HEK293 (cell line): Measurements from ENCODE around the gene RIOK1.

Source experiments
- CTCF ChIP-seq: fragments of 450-650 bp; formaldehyde crosslinking; IDR thresholded peaks from 2 replicates; pipeline ENCODE4 v1.5.1; 2016; ENCODE audit warnings: missing biosample characterization, missing genetic modification characterization
- HOXA7 ChIP-seq: sonication (generic); formaldehyde crosslinking; IDR thresholded peaks from 2 replicates; pipeline ENCODE4 v1.8.1; 2022; ENCODE audit warnings: missing genetic modification reagents, borderline replicate concordance
- SP2 ChIP-seq: fragments of 450-650 bp; formaldehyde crosslinking; IDR thresholded peaks from 2 replicates; pipeline ENCODE4 v1.5.1; 2016; ENCODE audit warnings: missing biosample characterization, missing genetic modification characterization
- ZBTB21 ChIP-seq: fragments of 450-650 bp; formaldehyde crosslinking; IDR thresholded peaks from 2 replicates; pipeline ENCODE4 v1.5.1; 2017; ENCODE audit warnings: missing biosample characterization, missing genetic modification characterization
- ZBTB44 ChIP-seq: fragments of 450-650 bp; IDR thresholded peaks from 2 replicates; pipeline ENCODE4 v1.5.1; 2018; ENCODE audit warnings: missing biosample characterization, mild to moderate bottlenecking, missing genetic modification characterization
- ZNF114 ChIP-seq: fragments of 450-650 bp; formaldehyde crosslinking; IDR thresholded peaks from 2 replicates; pipeline ENCODE4 v1.5.0; 2017; ENCODE audit warnings: missing biosample characterization, missing genetic modification characterization
- ZNF311 ChIP-seq: fragments of 450-650 bp; formaldehyde crosslinking; IDR thresholded peaks from 2 replicates; pipeline ENCODE4 v1.5.1; 2017; ENCODE audit warnings: missing biosample characterization, missing genetic modification characterization, borderline replicate concordance
- ZNF37A ChIP-seq: fragments of 450-650 bp; IDR thresholded peaks from 2 replicates; pipeline ENCODE4 v1.5.1; 2018; ENCODE audit warnings: missing biosample characterization, missing genetic modification characterization
- ZNF423 ChIP-seq: fragments of 450-650 bp; formaldehyde crosslinking; IDR thresholded peaks from 2 replicates; pipeline ENCODE4 v1.5.1; 2016; ENCODE audit warnings: missing biosample characterization, missing genetic modification characterization
- ZNF580 ChIP-seq: fragments of 450-650 bp; formaldehyde crosslinking; IDR thresholded peaks from 2 replicates; pipeline ENCODE4 v1.5.1; 2016; ENCODE audit warnings: missing biosample characterization, missing genetic modification characterization
- ZNF654 ChIP-seq: fragments of 450-650 bp; formaldehyde crosslinking; IDR thresholded peaks from 2 replicates; pipeline ENCODE4 v1.5.1; 2016; ENCODE audit warnings: low read depth, missing biosample characterization, missing genetic modification characterization
- ZNF670 ChIP-seq: fragments of 450-650 bp; formaldehyde crosslinking; IDR thresholded peaks from 2 replicates; pipeline ENCODE4 v1.5.1; 2016; ENCODE audit warnings: missing biosample characterization, missing genetic modification characterization, low read depth

DNA sequence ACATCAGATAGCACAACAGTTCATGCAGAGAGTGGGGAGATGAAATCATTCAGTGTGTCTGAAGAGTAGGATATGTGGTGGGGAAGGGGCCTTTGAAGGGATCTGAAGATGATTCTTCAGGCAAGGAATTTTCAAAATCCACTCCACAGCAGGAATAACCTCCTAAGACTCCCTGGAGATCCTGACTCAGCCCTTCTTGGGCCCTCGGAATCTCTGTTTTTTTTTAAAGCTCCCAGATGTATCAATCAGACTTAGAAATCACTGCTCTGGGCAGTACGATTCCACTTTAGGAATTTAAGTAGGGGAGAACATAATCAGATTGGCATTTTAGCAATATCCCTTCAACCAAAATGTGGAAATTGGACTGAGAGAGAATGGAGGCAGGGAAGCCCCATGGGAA is 55.5 kb downstream of the RIOK1 start:
- TF ChIP-seq ZBTB21 (tag by site-specific recombination) (no peak), ZBTB44 (tag by site-specific recombination) (no peak), CTCF (tag by site-specific recombination) (no peak), ZNF37A (no peak), ZNF670 (tag by site-specific recombination) (no peak), ZNF311 (no peak), ZNF580 (tag by site-specific recombination) (no peak), HOXA7 (no peak), ZNF654 (tag by site-specific recombination) (no peak), ZNF114 (tag by site-specific recombination) (no peak), ZNF423 (no peak), SP2 (no peak)
